Measurements from ENCODE around the gene CEP43. TPM values are rescaled to one million over a fixed set of nuclear protein-coding genes. Genes with fewer than 3 reads are reported as not detected.

CEP43 gene
- total RNA-seq, 1 donor from 2014 or later: 12.3 TPM

- Histone ChIP-seq H3K27me3 (ENCODE audit: low read depth) (no peaks in the 10 kb centered on the region), H3K4me3 (no peak overlapping the region), H3K9me3 (replicated peaks) (no peaks in the 10 kb centered on the region), H3K4me1 (peaks cover 33% of the 10 kb centered on the region), H3K27ac (replicated peaks) (no peak overlapping the region), H3K36me3 (no peaks in the 10 kb centered on the region)
- intact Hi-C loops (cut with micrococcal nuclease): no loop called here
- no peak for TF ChIP-seq CTCF (IDR thresholded peaks at IDR 0.05; ENCODE audit: borderline replicate concordance)
- DNase-seq: no peak
Observed at GRCh38 chr6:166960609-166960978, 38.6 kb upstream of the CEP43 start.

GRCh38 chr6:166966268-166966667 lies 32.9 kb upstream of the CEP43 start:
- Histone ChIP-seq H3K4me1 (no peaks in the 10 kb centered on the region), H3K9me3 (replicated peaks) (no peaks in the 10 kb centered on the region), H3K27ac (replicated peaks) (no peak overlapping the region), H3K27me3 (ENCODE audit: low read depth) (no peaks in the 10 kb centered on the region), H3K36me3 (no peaks in the 10 kb centered on the region), H3K4me3 (no peak overlapping the region)
- TF ChIP-seq CTCF (IDR thresholded peaks at IDR 0.05; ENCODE audit: borderline replicate concordance): no peak
- DNase-seq: no peak
- intact Hi-C loops (cut with micrococcal nuclease): no loop called here

- Histone ChIP-seq H3K4me3 (no peak overlapping the region), H3K27ac (replicated peaks) (no peak overlapping the region), H3K4me1 (no peaks in the 10 kb centered on the region), H3K36me3 (no peaks in the 10 kb centered on the region), H3K27me3 (ENCODE audit: low read depth) (no peaks in the 10 kb centered on the region), H3K9me3 (replicated peaks) (no peaks in the 10 kb centered on the region)
- intact Hi-C loops (cut with micrococcal nuclease): no loop called here
- DNase-seq: no peak
- no peak for TF ChIP-seq CTCF (IDR thresholded peaks at IDR 0.05; ENCODE audit: borderline replicate concordance)
Observed at GRCh38 chr6:166969390-166970002, 29.7 kb upstream of the CEP43 start.

GRCh38 chr6:166970091-166970490 lies 29.1 kb upstream of the CEP43 start:
- DNase-seq: no peak
- Histone ChIP-seq H3K4me1 (no peaks in the 10 kb centered on the region), H3K4me3 (no peak overlapping the region), H3K27me3 (ENCODE audit: low read depth) (no peaks in the 10 kb centered on the region), H3K9me3 (replicated peaks) (no peaks in the 10 kb centered on the region), H3K36me3 (no peaks in the 10 kb centered on the region), H3K27ac (replicated peaks) (no peak overlapping the region)
- intact Hi-C loops (cut with micrococcal nuclease): no loop called here
- no peak for TF ChIP-seq CTCF (IDR thresholded peaks at IDR 0.05; ENCODE audit: borderline replicate concordance)

GRCh38 chr6:166970776-166971175 lies 28.4 kb upstream of the CEP43 start:
- Histone ChIP-seq H3K27ac (replicated peaks) (no peak overlapping the region), H3K36me3 (no peaks in the 10 kb centered on the region), H3K27me3 (ENCODE audit: low read depth) (no peaks in the 10 kb centered on the region)

More at GRCh38 chr6:166970776-166971175, 28.4 kb upstream of the CEP43 start:
- DNase-seq: no peak
- Histone ChIP-seq H3K4me1 (no peaks in the 10 kb centered on the region), H3K4me3 (no peak overlapping the region), H3K9me3 (replicated peaks) (no peaks in the 10 kb centered on the region)
- intact Hi-C loops (cut with micrococcal nuclease): no loop called here
- TF ChIP-seq CTCF (IDR thresholded peaks at IDR 0.05; ENCODE audit: borderline replicate concordance): no peak
